NCI-H446 (cell line): ENCODE measurements around the gene SLC25A33.
"Not testable (repeated sequence)": the region's sequence is repeated elsewhere in the genome, so short reads cannot be mapped to it uniquely, and the experiment has no call there.

Source experiments
- DNase-seq, 2 experiments: peaks; one replicate each; lab custom pipeline; 2025; lab: John Stamatoyannopoulos, UW

The SLC25A33 gene

GRCh38 chr1:9539829-9540550 is 725 bp downstream of the SLC25A33 start:
- peak in 1 of 2 experiments; percentile 31 for DNase-seq

DNA sequence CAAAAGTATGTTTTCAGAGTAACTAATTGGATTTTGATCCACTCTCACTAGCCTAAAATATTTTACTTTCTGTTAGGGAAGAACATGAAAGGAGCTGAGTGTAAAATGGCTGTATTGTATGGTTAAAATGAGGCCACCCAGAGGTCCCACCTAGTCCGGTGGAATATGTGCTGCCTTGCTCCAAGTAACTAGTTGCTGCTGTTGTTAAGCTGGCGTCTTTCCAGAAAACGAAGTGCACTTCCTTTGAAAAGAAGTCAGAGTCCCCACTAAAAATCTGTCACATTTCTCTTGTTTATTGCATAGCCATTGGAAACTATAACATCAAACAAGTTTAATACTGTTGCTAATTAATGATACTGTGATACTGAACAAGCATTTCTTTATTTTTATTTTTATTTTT is 3.2 kb downstream of the SLC25A33 start:
- DNase-seq: peak; percentile 34 to 75

DNA sequence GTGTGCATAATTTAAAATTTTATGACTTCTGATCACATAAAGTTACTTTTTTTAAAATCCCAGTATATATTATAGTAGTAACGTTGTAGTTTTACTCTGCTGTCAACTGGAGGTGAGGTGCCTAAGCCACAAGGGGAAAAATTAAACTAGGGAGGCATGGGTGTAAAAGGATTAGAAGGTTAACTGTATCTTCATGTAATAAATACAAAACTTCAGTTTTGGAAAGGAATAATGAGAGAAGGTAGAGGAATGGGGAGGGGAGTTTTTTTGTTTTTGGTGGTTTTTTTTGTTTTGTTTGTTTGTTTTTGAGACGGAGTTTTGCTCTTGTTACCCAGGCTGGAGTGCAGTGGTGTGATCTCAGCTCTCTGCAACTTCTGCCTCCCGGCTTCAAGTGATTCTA is 5.7 kb downstream of the SLC25A33 start:
- no peak for DNase-seq

DNA sequence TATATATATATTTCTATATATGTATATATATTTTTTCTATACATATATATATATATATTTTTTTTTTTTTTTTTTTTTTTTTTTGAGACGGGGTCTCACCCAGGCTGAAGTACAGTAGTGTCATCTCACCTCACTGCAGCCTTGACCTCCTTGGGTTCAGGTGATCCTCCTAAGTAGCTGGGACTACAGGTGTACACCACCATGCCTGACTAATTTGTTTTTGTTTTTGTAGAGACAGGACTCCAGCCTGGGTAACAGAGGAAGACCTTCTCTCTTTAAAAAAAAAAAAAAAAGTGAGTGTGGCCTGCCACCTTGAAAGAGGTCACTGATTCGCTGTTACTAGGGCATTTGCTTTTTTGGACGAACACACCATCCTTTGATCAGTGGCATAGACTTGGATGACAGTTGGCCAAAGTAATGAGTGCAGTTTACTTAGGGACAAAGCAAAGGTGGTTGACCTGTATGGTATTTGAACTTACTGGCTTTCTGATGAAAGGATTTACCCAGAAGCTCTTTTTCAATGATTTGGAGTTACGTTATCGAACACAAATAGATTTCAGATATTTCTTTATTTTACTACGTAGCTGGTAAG is 10.8 kb downstream of the SLC25A33 start:
- DNase-seq: no peak

- DNase-seq: no peak
Measured at GRCh38 chr1:9551984-9552383, 12.7 kb downstream of the SLC25A33 start.

DNA sequence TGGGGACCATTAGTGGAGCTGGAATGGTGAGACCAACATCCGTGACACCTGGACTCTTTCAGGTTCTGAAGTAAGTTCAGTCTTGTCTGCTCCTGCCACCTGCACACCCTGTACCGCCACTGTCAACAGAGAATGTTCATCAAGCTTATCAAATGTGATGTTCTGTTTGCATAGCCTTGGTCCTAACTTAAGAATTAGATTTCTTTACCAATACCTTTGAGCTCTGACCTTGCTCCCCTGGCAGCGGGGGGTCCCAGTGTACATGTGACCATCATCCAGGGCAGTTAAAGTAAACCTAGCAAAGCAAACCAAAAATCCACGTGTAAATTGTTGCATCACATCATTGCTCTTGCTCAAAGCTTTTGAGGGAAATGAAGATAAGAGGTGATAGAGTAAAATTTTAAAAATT is 14.5 kb downstream of the SLC25A33 start:
- DNase-seq: no peak

DNA sequence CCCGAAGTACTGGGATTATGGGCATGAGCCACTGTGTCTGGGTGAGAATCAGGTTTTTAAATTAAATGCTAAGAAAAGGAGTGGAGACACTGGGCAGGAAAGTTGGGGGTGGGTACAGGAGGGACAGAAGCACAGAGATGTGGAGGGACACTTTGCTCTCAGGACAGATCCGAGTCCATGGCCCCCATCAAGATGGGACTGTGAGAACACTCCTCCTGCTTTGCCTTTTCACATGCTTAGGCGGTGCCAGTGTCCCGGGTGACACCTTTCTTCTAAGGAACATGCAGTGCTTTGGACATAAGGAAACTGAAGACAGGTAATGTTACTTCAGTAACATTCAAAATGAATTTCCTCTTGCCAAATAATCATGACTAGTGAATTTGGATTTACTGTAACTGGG is 16.7 kb downstream of the SLC25A33 start:
- no peak for DNase-seq

DNA sequence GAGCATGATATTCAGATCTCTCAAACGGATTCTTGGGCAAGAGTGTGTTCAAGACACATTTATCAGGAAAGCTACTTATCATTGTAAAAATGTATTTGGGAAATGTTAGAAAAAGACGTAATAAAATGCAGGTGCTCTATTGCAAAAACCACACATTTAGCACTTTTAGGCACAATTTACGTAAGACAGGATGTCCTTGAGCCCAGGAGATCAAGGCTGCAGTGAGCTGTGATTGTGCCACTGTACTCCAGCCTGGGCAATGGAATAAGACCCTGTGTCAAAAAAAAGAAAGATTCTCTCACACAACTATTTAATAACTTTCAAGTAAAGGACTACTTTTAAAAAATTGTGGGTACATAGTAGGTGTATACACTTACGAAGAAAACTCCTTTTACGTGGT is 18.4 kb downstream of the SLC25A33 start:
- no peak for DNase-seq

DNA sequence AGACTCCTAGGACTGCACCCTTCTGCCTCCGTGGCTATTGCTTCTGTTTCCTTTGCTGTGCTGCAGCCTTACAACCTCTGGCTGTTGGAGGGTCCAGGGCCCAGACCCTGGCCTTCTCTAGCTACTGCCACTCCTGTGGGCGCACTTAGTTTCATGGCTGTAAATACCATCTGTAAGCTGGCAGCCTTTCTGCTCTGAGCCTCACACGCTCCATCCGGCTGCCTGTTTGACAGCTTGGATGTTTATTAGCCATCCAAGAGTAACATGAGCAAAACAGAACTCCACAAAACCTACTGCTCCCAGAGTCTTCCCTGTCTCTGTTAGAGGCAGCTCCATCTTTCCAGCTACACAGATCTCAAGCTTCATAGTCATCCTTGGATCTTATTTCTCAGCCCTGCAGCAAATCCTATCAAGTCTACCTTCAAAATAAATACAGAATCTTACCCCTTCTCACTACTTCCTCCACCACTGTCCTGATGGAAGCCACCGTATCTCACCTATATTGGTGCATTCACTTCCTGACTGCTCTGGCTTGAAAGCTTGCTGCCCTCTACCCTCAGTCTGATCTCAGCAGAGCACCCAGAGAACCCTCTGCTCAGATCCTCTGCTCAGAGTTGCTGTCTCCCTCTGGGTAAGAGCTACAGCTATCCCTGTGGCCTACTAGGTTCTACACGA is 19.1 kb downstream of the SLC25A33 start:
- DNase-seq: peak in 1 of 2 experiments; percentile 31

DNA sequence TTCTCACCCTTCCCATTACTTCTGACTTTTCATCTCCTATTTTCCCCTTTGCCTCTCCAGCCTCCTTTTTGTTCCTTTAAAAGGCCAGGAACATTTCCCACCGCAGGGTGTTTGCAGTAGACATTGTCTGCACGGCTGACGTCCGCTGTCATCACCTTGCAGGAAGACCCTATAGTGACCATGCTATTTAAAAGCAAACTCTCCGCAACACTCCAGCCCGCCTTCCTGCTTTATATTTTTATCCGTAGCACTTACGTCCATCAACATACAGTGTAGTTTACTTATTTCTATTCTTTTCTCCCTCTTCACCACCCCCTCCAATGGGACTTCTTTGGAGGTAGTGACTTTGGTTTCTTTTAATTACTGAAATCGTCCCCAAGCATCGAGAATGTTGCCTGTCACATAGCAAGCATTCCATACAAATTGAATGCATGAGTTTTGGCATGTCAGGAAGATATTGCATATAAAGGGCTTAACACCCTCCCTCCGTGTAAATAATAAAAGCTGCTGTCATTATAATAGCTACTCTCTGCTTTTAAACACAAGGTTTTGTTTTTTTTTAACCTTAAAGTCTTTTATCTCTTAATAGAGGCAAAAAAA is 19.8 kb downstream of the SLC25A33 start:
- no peak for DNase-seq

- DNase-seq: no peak
Measured at GRCh38 chr1:9559673-9560072, 20.4 kb downstream of the SLC25A33 start.

DNA sequence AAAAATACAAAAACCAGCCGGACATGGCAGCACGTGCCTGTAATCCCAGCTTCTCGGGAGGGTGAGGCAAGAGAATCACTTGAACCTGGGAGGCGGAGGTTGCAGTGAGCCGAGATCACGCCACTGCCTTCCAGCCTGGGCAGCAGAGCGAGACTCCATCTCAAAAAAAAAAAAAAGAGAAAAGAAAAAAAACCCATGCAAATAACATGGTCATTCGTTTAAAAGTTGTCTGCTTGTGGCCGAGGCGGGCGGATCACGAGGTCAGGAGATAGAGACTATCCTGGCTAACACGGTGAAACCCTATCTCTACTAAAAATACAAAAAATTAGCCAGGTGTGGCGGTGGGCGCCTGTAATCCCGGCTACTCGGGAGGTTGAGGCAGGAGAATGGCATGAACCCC is 20.8 kb downstream of the SLC25A33 start:
- DNase-seq: not testable (repeated sequence)

DNA sequence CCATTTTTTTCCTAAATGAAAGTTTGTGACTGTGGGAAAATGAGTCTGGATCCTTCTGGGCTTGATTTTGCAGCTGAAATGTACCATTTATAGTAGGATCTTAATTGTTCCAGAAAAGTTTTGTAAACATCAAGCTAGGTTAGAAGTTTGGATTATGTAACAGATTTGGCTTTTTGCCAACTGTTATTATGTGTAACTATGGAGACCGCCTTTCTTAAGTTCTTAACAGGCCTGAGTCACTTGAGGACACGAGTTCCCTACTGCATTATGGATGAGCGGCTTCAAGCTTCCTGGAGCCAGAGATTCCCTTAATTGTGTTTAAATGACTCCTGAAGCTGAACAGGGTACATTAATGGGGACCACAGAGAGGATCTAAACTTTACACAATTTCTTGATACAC is 22.2 kb downstream of the SLC25A33 start:
- DNase-seq: peak; percentile 70 to 85

GRCh38 chr1:9569267-9569666 is 30.0 kb downstream of the SLC25A33 start:
- no peak for DNase-seq

DNA sequence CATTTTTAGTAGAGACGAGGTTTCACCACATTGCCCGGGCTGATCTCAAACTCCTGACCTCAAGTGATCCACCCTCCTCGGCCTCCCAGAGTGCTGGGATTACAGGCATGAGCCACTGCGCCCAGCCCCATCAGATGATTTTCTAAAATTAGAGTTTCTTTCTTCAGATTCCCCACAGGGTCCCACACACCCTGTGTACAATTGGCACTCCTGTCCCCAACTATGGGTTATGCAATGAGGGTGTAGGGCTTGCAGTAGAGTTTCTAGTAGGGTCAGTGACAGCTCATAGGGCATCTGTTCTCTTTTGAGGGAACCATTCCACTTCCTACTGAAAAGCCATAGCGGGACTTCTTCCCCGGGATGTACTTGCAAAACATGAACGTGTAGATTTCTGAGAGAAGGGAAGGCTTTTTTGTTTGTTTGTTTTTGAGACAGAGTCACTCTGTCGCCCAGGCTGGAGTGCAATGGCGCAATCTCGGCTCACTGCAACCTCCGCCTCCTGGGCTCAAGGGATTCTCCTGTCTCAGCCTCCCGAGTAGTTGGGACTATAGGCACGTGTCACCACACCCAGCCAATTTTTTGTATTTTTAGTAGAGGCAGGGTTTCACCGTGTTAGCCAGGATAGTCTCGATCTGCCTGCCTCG is 31.7 kb downstream of the SLC25A33 start:
- DNase-seq: not testable (repeated sequence)

GRCh38 chr1:9573723-9574122 is 34.5 kb downstream of the SLC25A33 start:
- DNase-seq: peak in 1 of 2 experiments; percentile 28

GRCh38 chr1:9575486-9575885 is 36.2 kb downstream of the SLC25A33 start:
- DNase-seq: no peak

DNA sequence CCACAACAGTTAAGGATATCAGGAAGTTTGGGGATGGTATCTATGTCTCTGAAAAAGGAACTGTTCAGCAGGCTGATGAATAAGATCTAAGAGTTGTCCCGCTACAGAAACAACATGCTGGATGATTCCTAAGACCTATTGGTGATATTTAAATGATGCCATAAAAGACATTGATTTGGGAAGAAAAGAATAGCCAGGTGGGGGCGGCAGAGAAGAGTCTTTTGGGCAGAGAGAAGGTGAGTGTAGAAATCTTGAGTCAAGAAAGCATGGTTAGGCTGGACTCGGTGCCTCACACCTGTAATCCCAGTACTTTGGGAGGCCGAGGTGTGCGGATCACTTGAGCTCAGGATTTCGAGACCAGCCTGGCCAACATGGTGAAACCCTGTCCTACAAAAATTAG is 37.6 kb downstream of the SLC25A33 start:
- DNase-seq: no peak

GRCh38 chr1:9577423-9577822 is 38.2 kb downstream of the SLC25A33 start:
- DNase-seq: no peak

GRCh38 chr1:9580942-9581341 is 41.7 kb downstream of the SLC25A33 start:
- no peak for DNase-seq

- no peak for DNase-seq
Measured at GRCh38 chr1:9586147-9586766, 47.0 kb downstream of the SLC25A33 start.
